Progenitor cell of endocrine pancreas (in vitro differentiated cells): ENCODE data around the gene C16orf78. TPM values are rescaled to one million over a fixed set of nuclear protein-coding genes. Genes with fewer than 3 reads are reported as not detected.

Experiments
- DNase-seq: peaks from one replicate; pipeline ENCODE4 v3.0.0; 2021; ENCODE audit warnings: low spot score; ENCODE audit not compliant: unreplicated experiment
- H3K27ac Mint-ChIP-seq: 2 replicates; pipeline ENCODE4 v1.8.0; 2021; ENCODE audit warnings: mild to moderate bottlenecking, moderate library complexity, mixed read lengths
- H3K27me3 Mint-ChIP-seq: 2 replicates; pipeline ENCODE4 v1.8.0; 2021; ENCODE audit warnings: mixed read lengths
- H3K36me3 Mint-ChIP-seq: 2 replicates; pipeline ENCODE4 v1.8.0; 2022; ENCODE audit warnings: mixed read lengths; ENCODE audit not compliant: insufficient read depth
- H3K4me1 Mint-ChIP-seq: 2 replicates; pipeline ENCODE4 v1.8.0; 2021; ENCODE audit warnings: low read depth, mixed read lengths
- H3K4me3 Mint-ChIP-seq: 2 replicates; pipeline ENCODE4 v1.8.0; 2021; ENCODE audit warnings: low read depth, mild to moderate bottlenecking, moderate library complexity, mixed read lengths
- H3K9me3 Mint-ChIP-seq: 2 replicates; pipeline ENCODE4 v1.8.0; 2021; ENCODE audit warnings: low read depth, mixed read lengths
- CTCF ChIP-seq: fragments of 200-600 bp; sonication (generic); IDR thresholded peaks from one replicate; pipeline ENCODE4 v1.5.0; 2021; ENCODE audit warnings: antibody characterized with exemption, mild to moderate bottlenecking; ENCODE audit not compliant: unreplicated experiment
- total RNA-seq: library from RNA; stranded (reverse); gene quantifications from 2 replicates; pipeline ENCODE4 v1.2.1, GENCODE V29; 2021

The C16orf78 gene
- total RNA-seq, 1 donor from 2014 or later, result not detected

GRCh38 chr16:49419862-49420261 is 46.3 kb downstream of the C16orf78 start:
- Mint-ChIP-seq H3K4me1 (no peaks in the 10 kb centered on the region), H3K36me3 (no peaks in the 10 kb centered on the region), H3K9me3 (no peaks in the 10 kb centered on the region), H3K4me3 (no peak overlapping the region), H3K27ac (no peak overlapping the region), H3K27me3 (peaks cover 17% of the 10 kb centered on the region)
- no peak for TF ChIP-seq CTCF
- DNase-seq, result no peak

GRCh38 chr16:49422896-49423295 is 49.3 kb downstream of the C16orf78 start:
- no peak overlapping the region for H3K4me3 Mint-ChIP-seq
- TF ChIP-seq CTCF, result no peak
- peaks cover 17% of the 10 kb centered on the region for H3K27me3 Mint-ChIP-seq
- no peak for DNase-seq
- no peaks in the 10 kb centered on the region for H3K9me3 Mint-ChIP-seq
- no peak overlapping the region for H3K27ac Mint-ChIP-seq
- no peaks in the 10 kb centered on the region for H3K36me3 Mint-ChIP-seq
- no peaks in the 10 kb centered on the region for H3K4me1 Mint-ChIP-seq

- H3K4me1 Mint-ChIP-seq, result no peaks in the 10 kb centered on the region
- TF ChIP-seq CTCF, result no peak
These were observed 51.4 kb downstream of the C16orf78 start for GRCh38 chr16:49424961-49425360.

GRCh38 chr16:49427771-49428170 is 54.2 kb downstream of the C16orf78 start:
- Mint-ChIP-seq H3K27ac (no peak overlapping the region), H3K27me3 (peaks cover 18% of the 10 kb centered on the region), H3K4me3 (no peak overlapping the region), H3K36me3 (no peaks in the 10 kb centered on the region), H3K9me3 (peaks cover 4% of the 10 kb centered on the region), H3K4me1 (no peaks in the 10 kb centered on the region)
- no peak for DNase-seq
- no peak for TF ChIP-seq CTCF

More at GRCh38 chr16:49424961-49425360, 51.4 kb downstream of the C16orf78 start:
- DNase-seq, result no peak
- H3K27ac Mint-ChIP-seq, result no peak overlapping the region
- H3K9me3 Mint-ChIP-seq, result peaks cover 4% of the 10 kb centered on the region
- no peak overlapping the region for H3K4me3 Mint-ChIP-seq
- H3K27me3 Mint-ChIP-seq, result peaks cover 23% of the 10 kb centered on the region
- no peaks in the 10 kb centered on the region for H3K36me3 Mint-ChIP-seq

GRCh38 chr16:49428808-49429207 is 55.2 kb downstream of the C16orf78 start:
- H3K36me3 Mint-ChIP-seq, result no peaks in the 10 kb centered on the region
- H3K4me3 Mint-ChIP-seq, result no peak overlapping the region
- DNase-seq, result no peak
- peaks cover 16% of the 10 kb centered on the region for H3K27me3 Mint-ChIP-seq
- H3K27ac Mint-ChIP-seq, result no peak overlapping the region
- H3K9me3 Mint-ChIP-seq, result peaks cover 4% of the 10 kb centered on the region
- TF ChIP-seq CTCF, result no peak
- H3K4me1 Mint-ChIP-seq, result no peaks in the 10 kb centered on the region
